ENCODE measurements around the gene FUT2.

FUT2 gene

DNA sequence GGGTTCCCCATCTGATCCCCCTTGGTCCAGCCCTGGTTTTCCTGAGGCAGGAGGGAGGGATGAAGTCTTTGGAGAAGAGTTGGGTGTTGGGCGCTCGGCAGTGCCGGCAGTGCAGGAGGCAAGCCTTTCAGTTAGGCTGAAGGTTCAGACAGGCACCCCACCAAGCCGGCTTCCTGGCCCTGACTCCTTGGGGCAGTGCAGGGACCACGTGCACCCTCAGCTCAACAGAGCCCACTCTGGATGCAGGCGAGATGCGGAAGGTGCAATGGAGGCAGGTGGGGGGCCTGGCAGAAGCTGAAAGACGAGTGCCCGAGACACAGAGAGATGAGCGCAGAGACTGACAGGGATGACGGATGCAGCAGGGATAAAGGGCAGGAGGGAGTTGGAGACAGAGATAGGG is 12.7 kb downstream of the FUT2 start:
- Histone ChIP-seq H3K36me3 (ENCODE audit: insufficient read depth, low read length) (peaks cover 5% of the 10 kb centered on the region), H3K4me1 (ENCODE audit: insufficient read depth, low read length) (peaks cover 10% of the 10 kb centered on the region), H3K27me3 (ENCODE audit: insufficient read depth, low read length, poor library complexity) (no peaks in the 10 kb centered on the region), H3K4me3 (ENCODE audit: low read depth in 1 of 2, low read length in 2 of 2) (no peak overlapping the region), H3K9ac (ENCODE audit: low read depth, low read length) (no peak overlapping the region), H2AFZ (ENCODE audit: low read depth, low read length) (no peak overlapping the region), H3K9me3 (ENCODE audit: insufficient read depth, low read length, severe bottlenecking) (no peaks in the 10 kb centered on the region), H3K79me2 (ENCODE audit: insufficient read depth, low read length) (peaks cover 6% of the 10 kb centered on the region), H3K27ac (ENCODE audit: low read length) (no peak overlapping the region), H3K4me2 (ENCODE audit: insufficient read depth, low read length) (no peak overlapping the region), H4K20me1 (ENCODE audit: insufficient read depth, low read length) (no peaks in the 10 kb centered on the region)
- DNase-seq = no peak
- no peak for TF ChIP-seq EZH2 (IDR thresholded peaks at IDR 0.05; ENCODE audit: borderline replicate concordance, low read depth, low read length, severe bottlenecking)
- TF ChIP-seq, protein P1, sequence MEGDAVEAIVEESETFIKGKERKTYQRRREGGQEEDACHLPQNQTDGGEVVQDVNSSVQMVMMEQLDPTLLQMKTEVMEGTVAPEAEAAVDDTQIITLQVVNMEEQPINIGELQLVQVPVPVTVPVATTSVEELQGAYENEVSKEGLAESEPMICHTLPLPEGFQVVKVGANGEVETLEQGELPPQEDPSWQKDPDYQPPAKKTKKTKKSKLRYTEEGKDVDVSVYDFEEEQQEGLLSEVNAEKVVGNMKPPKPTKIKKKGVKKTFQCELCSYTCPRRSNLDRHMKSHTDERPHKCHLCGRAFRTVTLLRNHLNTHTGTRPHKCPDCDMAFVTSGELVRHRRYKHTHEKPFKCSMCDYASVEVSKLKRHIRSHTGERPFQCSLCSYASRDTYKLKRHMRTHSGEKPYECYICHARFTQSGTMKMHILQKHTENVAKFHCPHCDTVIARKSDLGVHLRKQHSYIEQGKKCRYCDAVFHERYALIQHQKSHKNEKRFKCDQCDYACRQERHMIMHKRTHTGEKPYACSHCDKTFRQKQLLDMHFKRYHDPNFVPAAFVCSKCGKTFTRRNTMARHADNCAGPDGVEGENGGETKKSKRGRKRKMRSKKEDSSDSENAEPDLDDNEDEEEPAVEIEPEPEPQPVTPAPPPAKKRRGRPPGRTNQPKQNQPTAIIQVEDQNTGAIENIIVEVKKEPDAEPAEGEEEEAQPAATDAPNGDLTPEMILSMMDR (IDR thresholded peaks at IDR 0.05; ENCODE audit: borderline replicate concordance, extremely low read depth, low read length, poor library complexity, severe bottlenecking) = no peak
- ATAC-seq (ENCODE audit: insufficient read depth, low read depth) = no peak

DNA sequence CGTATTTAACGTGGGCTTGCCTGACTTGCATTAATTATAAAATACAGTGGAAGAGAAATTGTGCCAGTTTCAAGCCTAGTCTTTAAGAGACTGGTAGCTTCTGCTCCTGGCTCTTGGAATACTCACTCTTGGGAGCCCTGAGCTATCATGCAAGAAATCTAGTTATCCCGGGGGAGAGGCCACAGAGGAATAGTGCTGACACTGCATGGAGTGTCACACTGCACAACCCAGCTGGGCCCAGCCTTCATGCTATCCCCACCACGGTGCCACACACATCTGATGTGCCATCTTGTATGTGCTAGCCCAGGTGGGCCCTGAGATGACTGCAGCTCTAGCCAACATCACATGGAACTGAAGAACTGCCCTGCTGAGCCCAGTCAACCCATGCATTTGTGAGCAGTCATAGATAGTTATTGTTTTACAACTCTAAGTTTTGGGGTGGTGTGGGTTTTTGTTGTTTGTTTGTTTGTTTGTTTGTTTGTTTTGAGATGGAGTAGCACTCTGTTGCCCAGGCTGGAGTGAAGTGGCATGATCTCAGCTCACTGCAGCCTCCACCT is 15.4 kb downstream of the FUT2 start:
- H3K9ac ChIP-seq (ENCODE audit: low read depth, low read length) = no peak overlapping the region
- H3K4me1 ChIP-seq (ENCODE audit: insufficient read depth, low read length) = peaks cover 22% of the 10 kb centered on the region
- no peak overlapping the region for H3K27ac ChIP-seq (ENCODE audit: low read length)
- H3K79me2 ChIP-seq (ENCODE audit: insufficient read depth, low read length) = peaks cover 14% of the 10 kb centered on the region
- ATAC-seq (ENCODE audit: insufficient read depth, low read depth) = no peak
- DNase-seq = no peak
- H3K27me3 ChIP-seq (ENCODE audit: insufficient read depth, low read length, poor library complexity) = no peaks in the 10 kb centered on the region
- TF ChIP-seq, protein P1 (IDR thresholded peaks at IDR 0.05; ENCODE audit: borderline replicate concordance, extremely low read depth, low read length, poor library complexity, severe bottlenecking) = no peak
- no peak for TF ChIP-seq EZH2 (IDR thresholded peaks at IDR 0.05; ENCODE audit: borderline replicate concordance, low read depth, low read length, severe bottlenecking)
- no peak overlapping the region for H3K4me2 ChIP-seq (ENCODE audit: insufficient read depth, low read length)
- H2AFZ ChIP-seq (ENCODE audit: low read depth, low read length) = no peak overlapping the region
- no peak overlapping the region for H3K4me3 ChIP-seq (ENCODE audit: low read depth in 1 of 2, low read length in 2 of 2)
- H4K20me1 ChIP-seq (ENCODE audit: insufficient read depth, low read length) = no peaks in the 10 kb centered on the region
- H3K9me3 ChIP-seq (ENCODE audit: insufficient read depth, low read length, severe bottlenecking) = no peaks in the 10 kb centered on the region
- no peaks in the 10 kb centered on the region for H3K36me3 ChIP-seq (ENCODE audit: insufficient read depth, low read length)

DNA sequence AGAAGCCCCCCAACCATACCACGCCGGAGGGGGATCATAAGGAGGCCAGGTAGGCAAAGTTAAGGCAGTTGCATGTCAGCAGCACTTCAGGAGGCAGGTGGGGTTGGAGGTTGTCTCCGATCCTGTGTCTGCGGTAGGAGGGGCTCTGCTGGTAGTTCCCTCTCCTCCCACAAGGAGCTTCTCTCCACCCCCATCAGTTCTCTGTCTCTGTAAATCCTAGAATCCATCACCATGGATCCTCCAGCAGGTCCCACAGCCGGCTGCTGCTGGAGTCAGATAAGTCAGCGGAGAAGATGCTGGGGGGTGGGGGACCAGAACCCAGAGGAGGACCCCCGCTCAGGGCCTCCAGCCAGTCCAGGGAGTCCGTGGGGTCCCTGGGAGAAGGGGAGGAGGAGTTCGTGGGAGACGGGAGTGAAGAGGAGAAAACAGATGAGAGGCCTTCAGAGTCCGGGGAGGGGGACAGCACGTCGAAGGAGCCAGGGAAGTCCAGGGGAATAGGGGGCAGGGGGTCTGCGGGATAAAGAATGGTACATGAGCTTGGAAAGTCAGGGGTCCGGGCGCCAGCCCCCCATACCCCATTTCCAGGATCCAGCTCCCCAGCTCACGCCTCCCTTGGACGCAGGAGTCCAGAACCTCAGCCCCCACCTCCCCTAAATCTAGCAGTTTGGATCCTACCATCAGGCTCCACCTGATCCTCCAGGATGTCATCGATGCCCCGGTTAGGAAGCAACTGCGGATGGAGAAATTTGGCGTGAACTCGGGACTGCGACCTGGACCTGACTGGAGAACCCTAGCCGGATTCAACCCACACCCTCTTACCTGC is 17.5 kb downstream of the FUT2 start:
- ATAC-seq (ENCODE audit: insufficient read depth, low read depth) = no peak
- H3K36me3 ChIP-seq (ENCODE audit: insufficient read depth, low read length) = no peaks in the 10 kb centered on the region
- no peaks in the 10 kb centered on the region for H3K27me3 ChIP-seq (ENCODE audit: insufficient read depth, low read length, poor library complexity)
- H4K20me1 ChIP-seq (ENCODE audit: insufficient read depth, low read length) = no peaks in the 10 kb centered on the region
- peak overlapping the region; percentile 40 to 74; a peak in 3 of 4 replicates for H3K4me3 ChIP-seq (ENCODE audit: low read depth in 1 of 2, low read length in 2 of 2)
- H3K9me3 ChIP-seq (ENCODE audit: insufficient read depth, low read length, severe bottlenecking) = no peaks in the 10 kb centered on the region
- peak overlapping the region; percentile 83 for H3K4me2 ChIP-seq (ENCODE audit: insufficient read depth, low read length)
- peak overlapping the region; percentile 59 for H3K9ac ChIP-seq (ENCODE audit: low read depth, low read length)
- peaks cover 14% of the 10 kb centered on the region for H3K79me2 ChIP-seq (ENCODE audit: insufficient read depth, low read length)
- peak overlapping the region; percentile 79 for H2AFZ ChIP-seq (ENCODE audit: low read depth, low read length)
- peak; percentile 28 for DNase-seq
- H3K27ac ChIP-seq (ENCODE audit: low read length) = peak overlapping the region; percentile 55
- no peak for TF ChIP-seq EZH2 (IDR thresholded peaks at IDR 0.05; ENCODE audit: borderline replicate concordance, low read depth, low read length, severe bottlenecking)
- TF ChIP-seq, protein P1 (IDR thresholded peaks at IDR 0.05; ENCODE audit: borderline replicate concordance, extremely low read depth, low read length, poor library complexity, severe bottlenecking) = peak; percentile 26
- peaks cover 22% of the 10 kb centered on the region for H3K4me1 ChIP-seq (ENCODE audit: insufficient read depth, low read length)
